Hematopoietic multipotent progenitor cell treated with erythropoietin and hydrocortisone succinate and interleukin-3 and kit ligand, for 15 days (in vitro differentiated cells): ENCODE measurements around the gene LRRC41.
"Not testable (repeated sequence)": the region's sequence is repeated elsewhere in the genome, so short reads cannot be mapped to it uniquely, and the experiment has no call there.

ENCODE experiments used
- DNase-seq: peaks from one replicate; pipeline ENCODE4 v3.0.0-alpha.2; 2015; ENCODE audit warnings: low spot score

The LRRC41 gene

DNA sequence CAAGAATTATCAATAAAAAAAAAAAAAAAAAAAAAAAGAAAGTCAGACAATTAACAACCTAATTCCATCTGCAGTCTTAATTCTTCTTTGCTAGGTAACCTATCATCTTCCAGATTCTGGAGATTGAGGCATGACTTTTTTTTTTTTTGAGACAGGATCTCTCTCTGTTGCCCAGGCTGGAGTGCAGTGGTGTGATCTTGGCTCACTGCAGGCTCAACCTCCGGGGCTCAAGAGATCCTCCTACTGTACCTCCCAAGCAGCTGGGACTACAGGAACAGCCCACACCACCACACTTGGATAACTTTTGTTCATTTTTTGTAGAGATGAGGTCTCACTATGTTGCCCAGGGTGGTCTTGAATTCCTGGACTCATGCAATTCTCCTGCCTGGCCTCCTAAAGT lies 60.5 kb downstream of the LRRC41 start:
- DNase-seq: no peak

DNA sequence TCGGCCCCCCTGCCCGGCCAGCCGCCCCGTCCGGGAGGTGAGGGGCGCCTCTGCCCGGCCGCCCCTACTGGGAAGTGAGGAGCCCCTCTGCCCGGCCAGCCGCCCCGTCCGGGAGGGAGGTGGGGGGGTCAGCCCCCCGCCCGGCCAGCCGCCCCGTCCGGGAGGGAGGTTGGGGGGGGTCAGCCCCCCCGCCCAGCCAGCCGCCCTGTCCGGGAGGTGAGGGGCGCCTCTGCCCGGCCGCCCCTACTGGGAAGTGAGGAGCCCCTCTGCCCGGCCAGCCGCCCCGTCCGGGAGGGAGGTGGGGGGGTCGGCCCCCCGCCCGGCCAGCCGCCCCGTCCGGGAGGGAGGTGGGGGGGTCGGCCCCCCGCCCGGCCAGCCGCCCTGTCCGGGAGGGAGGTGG lies 61.7 kb downstream of the LRRC41 start:
- not testable (repeated sequence) for DNase-seq

DNA sequence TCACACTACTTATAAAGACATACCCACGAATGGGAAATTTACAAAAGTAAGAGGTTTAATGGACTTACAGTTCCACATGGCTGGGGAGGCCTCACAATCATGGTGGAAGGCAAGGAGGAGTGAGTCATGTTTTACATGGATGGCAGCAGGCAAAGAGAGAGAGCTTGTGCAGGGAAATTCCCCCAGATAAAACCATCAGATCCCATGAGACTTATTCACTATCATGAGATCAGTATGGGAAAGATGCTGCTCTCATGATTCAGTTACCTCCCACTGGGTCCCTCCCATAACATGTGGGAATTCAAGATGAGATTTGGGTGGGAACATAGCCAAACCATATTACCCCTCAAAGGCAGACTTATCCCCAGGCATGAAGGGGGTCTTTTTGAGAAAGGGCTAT lies 64.6 kb downstream of the LRRC41 start:
- DNase-seq: not testable (repeated sequence)

GRCh38 chr1:46236882-46237281 lies 66.5 kb downstream of the LRRC41 start:
- DNase-seq: no peak

DNA sequence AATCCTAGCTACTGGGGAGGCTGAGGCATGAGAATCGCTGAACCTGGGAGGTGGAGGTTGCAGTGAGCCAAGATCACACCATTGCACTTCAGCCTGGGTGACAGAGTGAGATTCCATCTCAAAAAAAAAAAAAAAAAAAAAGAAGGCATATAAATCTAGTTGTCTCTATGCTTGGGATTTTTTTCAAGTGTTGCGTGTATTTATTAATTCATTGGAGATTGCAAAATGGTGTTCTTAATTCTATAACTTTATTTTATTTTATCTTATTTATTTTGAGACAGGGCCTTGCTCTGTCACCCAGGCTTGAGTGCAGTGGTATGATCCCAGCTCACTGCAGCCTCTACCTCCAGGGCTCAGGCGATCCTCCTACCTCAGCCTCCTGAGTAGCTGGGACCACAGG lies 72.2 kb downstream of the LRRC41 start:
- DNase-seq: not testable (repeated sequence)
